Suprapubic skin (tissue), 4 donors: ENCODE results near the gene PIK3CA.

Experiments used
- CTCF ChIP-seq, 2 donors: fragments of 200-600 bp in 1 of 2; fragments of 450-650 bp in 1 of 2; sonication (generic) in 1 of 2; IDR thresholded peaks; one replicate each; pipeline ENCODE4 v1.5.1; 2016 to 2019; ENCODE audit warnings: antibody characterized with exemption in 2 of 2, mild to moderate bottlenecking in 1 of 2, moderate library complexity in 1 of 2
- EP300 ChIP-seq: sonication (generic); formaldehyde crosslinking; IDR thresholded peaks from one replicate; pipeline ENCODE4 v1.6.1; 2017; ENCODE audit warnings: antibody characterized with exemption
- POLR2A ChIP-seq, 2 donors: fragments of 450-650 bp; IDR thresholded peaks; one replicate each; pipeline ENCODE4 v1.6.1; 2017; ENCODE audit warnings: antibody characterized with exemption in 2 of 2, mild to moderate bottlenecking in 2 of 2, moderate library complexity in 2 of 2
- POLR2AphosphoS5 ChIP-seq, 3 donors: sonication (generic); formaldehyde crosslinking; IDR thresholded peaks; one replicate each; pipeline ENCODE4 v1.6.1; 2017; ENCODE audit warnings: antibody characterized with exemption in 3 of 3

GRCh38 chr3:179236669-179237301 is 88.6 kb downstream of the PIK3CA start:
- no peak for TF ChIP-seq CTCF (IDR thresholded peaks at IDR 0.05)
- TF ChIP-seq POLR2AphosphoS5 (IDR thresholded peaks at IDR 0.05), result no peak
- no peak for TF ChIP-seq POLR2A (IDR thresholded peaks at IDR 0.05)
- no peak for TF ChIP-seq EP300
